GM23338 (cell line): ENCODE data around the gene PARG. TPM values are rescaled to one million over a fixed set of nuclear protein-coding genes. Genes with fewer than 3 reads are reported as not detected.
"Not testable (repeated sequence)": the region's sequence is repeated elsewhere in the genome, so short reads cannot be mapped to it uniquely, and the experiment has no call there.

Experiments used
- ATAC-seq: fragments of 200-7000 bp; cut with Tn5 transposase; 3 replicates; pipeline ENCODE4 v1.9.1; 2020
- DNase-seq: peaks from one replicate; pipeline ENCODE4 v3.0.0-alpha.2; 2015; ENCODE audit warnings: low spot score
- H2AFZ ChIP-seq: fragments of 200-600 bp; sonication (generic); 2 replicates; pipeline ENCODE4 v1.8.0; 2016; ENCODE audit warnings: antibody characterized with exemption, mild to moderate bottlenecking, moderate library complexity
- H3F3A ChIP-seq: fragments of 200-600 bp; sonication (generic); replicated peaks from 2 replicates; pipeline ENCODE4 v1.8.0; 2017; ENCODE audit warnings: antibody characterized with exemption, mixed run types, low read depth
- H3K27ac ChIP-seq: fragments of 200-600 bp; sonication (generic); 2 replicates; pipeline ENCODE4 v1.6.1; 2016; ENCODE audit warnings: low read depth
- H3K27me3 ChIP-seq: fragments of 200-600 bp; sonication (generic); 2 replicates; pipeline ENCODE4 v1.8.0; 2016; ENCODE audit warnings: mild to moderate bottlenecking, mixed run types, moderate library complexity; ENCODE audit not compliant: insufficient read depth
- H3K36me3 ChIP-seq: fragments of 200-600 bp; sonication (generic); 2 replicates; pipeline ENCODE4 v1.8.0; 2016; ENCODE audit warnings: mild to moderate bottlenecking; ENCODE audit not compliant: insufficient read depth
- H3K4me1 ChIP-seq: fragments of 200-600 bp; sonication (generic); 2 replicates; pipeline ENCODE4 v1.8.0; 2016; ENCODE audit warnings: mild to moderate bottlenecking, moderate library complexity; ENCODE audit not compliant: insufficient read depth
- H3K4me2 ChIP-seq: fragments of 200-600 bp; sonication (generic); 2 replicates; pipeline ENCODE4 v1.7.1; 2017; ENCODE audit warnings: mixed run types
- H3K4me3 ChIP-seq: fragments of 200-600 bp; sonication (generic); 2 replicates; pipeline ENCODE4 v1.6.1; 2016; ENCODE audit warnings: mixed run types
- H3K79me2 ChIP-seq: fragments of 200-600 bp; sonication (generic); replicated peaks from 2 replicates; pipeline ENCODE4 v1.8.0; 2017; ENCODE audit warnings: mild to moderate bottlenecking; ENCODE audit not compliant: insufficient read depth
- H3K9me2 ChIP-seq: fragments of 200-600 bp; sonication (generic); 2 replicates; pipeline ENCODE4 v1.8.0; 2017; ENCODE audit not compliant: insufficient read depth
- H4K20me1 ChIP-seq: fragments of 200-600 bp; sonication (generic); replicated peaks from 2 replicates; pipeline ENCODE4 v1.8.0; 2017; ENCODE audit warnings: mild to moderate bottlenecking; ENCODE audit not compliant: insufficient read depth
- H3K27ac Mint-ChIP-seq: 2 replicates; pipeline ENCODE4 v1.8.0; 2020; ENCODE audit warnings: inconsistent platforms, mild to moderate bottlenecking, moderate library complexity, mixed read lengths
- H3K27me3 Mint-ChIP-seq: 3 replicates; pipeline ENCODE4 v1.8.0; 2022; ENCODE audit warnings: low read depth, mild to moderate bottlenecking, moderate library complexity, mixed read lengths, inconsistent platforms; ENCODE audit not compliant: insufficient read depth, poor library complexity
- H3K36me3 Mint-ChIP-seq: 3 replicates; pipeline ENCODE4 v1.8.0; 2021; ENCODE audit warnings: low read depth, mild to moderate bottlenecking, inconsistent platforms, moderate library complexity, mixed read lengths
- H3K4me1 Mint-ChIP-seq: 3 replicates; pipeline ENCODE4 v1.8.0; 2020; ENCODE audit warnings: mild to moderate bottlenecking, inconsistent platforms, mixed read lengths
- H3K4me3 Mint-ChIP-seq: 3 replicates; pipeline ENCODE4 v1.8.0; 2021; ENCODE audit warnings: moderate library complexity, mild to moderate bottlenecking, inconsistent platforms, mixed read lengths
- H3K9me3 Mint-ChIP-seq: 3 replicates; pipeline ENCODE4 v1.8.0; 2020; ENCODE audit warnings: moderate library complexity, mild to moderate bottlenecking, inconsistent platforms, mixed read lengths
- CREB1 ChIP-seq: fragments of 250-450 bp; sonication (Bioruptor Pico); IDR thresholded peaks from 2 replicates; pipeline ENCODE4 v1.5.0; 2020; ENCODE audit warnings: low read depth, mild to moderate bottlenecking, moderate library complexity
- STAT1 ChIP-seq: IDR thresholded peaks from one replicate; pipeline ENCODE4 v1.6.1; 2016; ENCODE audit warnings: antibody characterized with exemption; ENCODE audit not compliant: unreplicated experiment
- ZNF331 ChIP-seq: fragments of 250-450 bp; sonication (Bioruptor Pico); IDR thresholded peaks from 2 replicates; pipeline ENCODE4 v1.5.0; 2020; ENCODE audit warnings: low read depth, mild to moderate bottlenecking, moderate library complexity
- polyA plus RNA-seq: library from polyadenylated mRNA; unstranded; fragments of >200 nt; fragmentation: Nextera tagmentation; extraction: Ambion mirVana; gene quantifications from 2 replicates; pipeline ENCODE4 v1.2.1, GENCODE V29; 2016
- total RNA-seq: library from RNA; depleted of rRNA; stranded (reverse); fragments of >200 nt; shearing (Covaris generic); gene quantifications from 2 replicates; pipeline ENCODE4 v1.2.3, GENCODE V29; 2014
- TF ChIP-seq, protein P1 (sequence below): IDR thresholded peaks from one replicate; pipeline ENCODE4 v1.6.1; 2018; ENCODE audit warnings: antibody characterized with exemption; ENCODE audit not compliant: unreplicated experiment
- TF ChIP-seq, protein P2 (sequence below): fragments of 250-450 bp; sonication (Bioruptor Pico); IDR thresholded peaks from 2 replicates; pipeline ENCODE4 v1.5.0; 2020; ENCODE audit warnings: mild to moderate bottlenecking, moderate library complexity

PARG gene
- total and polyA plus RNA-seq, 2 experiments from 2014 or later: 19.1 to 63.8 TPM

GRCh38 chr10:49858697-49859382 is 83.0 kb downstream of the PARG start:
- H3K79me2 ChIP-seq, H3K27ac ChIP-seq, H3K9me2 ChIP-seq, H3K27me3 Mint-ChIP-seq, H3K4me3 ChIP-seq, H2AFZ ChIP-seq, H3K36me3 Mint-ChIP-seq, H3K27me3 ChIP-seq, H3K9me3 Mint-ChIP-seq, H3K4me1 Mint-ChIP-seq, H3K4me1 ChIP-seq, H3K36me3 ChIP-seq, H3K4me3 Mint-ChIP-seq, H4K20me1 ChIP-seq, H3K4me2 ChIP-seq, DNase-seq, H3F3A ChIP-seq, ATAC-seq, H3K27ac Mint-ChIP-seq: not testable (repeated sequence)

- H4K20me1 ChIP-seq, H3K4me3 ChIP-seq, H3K4me3 Mint-ChIP-seq, H2AFZ ChIP-seq, H3K4me1 ChIP-seq, H3K79me2 ChIP-seq, H3K9me2 ChIP-seq, DNase-seq, ATAC-seq, H3K36me3 Mint-ChIP-seq, H3K4me1 Mint-ChIP-seq, H3K36me3 ChIP-seq, H3K9me3 Mint-ChIP-seq, H3K27me3 ChIP-seq, H3K27ac Mint-ChIP-seq, H3F3A ChIP-seq, H3K27me3 Mint-ChIP-seq, H3K27ac ChIP-seq, H3K4me2 ChIP-seq: not testable (repeated sequence)
These were observed 92.3 kb downstream of the PARG start for GRCh38 chr10:49849520-49849919.

DNA sequence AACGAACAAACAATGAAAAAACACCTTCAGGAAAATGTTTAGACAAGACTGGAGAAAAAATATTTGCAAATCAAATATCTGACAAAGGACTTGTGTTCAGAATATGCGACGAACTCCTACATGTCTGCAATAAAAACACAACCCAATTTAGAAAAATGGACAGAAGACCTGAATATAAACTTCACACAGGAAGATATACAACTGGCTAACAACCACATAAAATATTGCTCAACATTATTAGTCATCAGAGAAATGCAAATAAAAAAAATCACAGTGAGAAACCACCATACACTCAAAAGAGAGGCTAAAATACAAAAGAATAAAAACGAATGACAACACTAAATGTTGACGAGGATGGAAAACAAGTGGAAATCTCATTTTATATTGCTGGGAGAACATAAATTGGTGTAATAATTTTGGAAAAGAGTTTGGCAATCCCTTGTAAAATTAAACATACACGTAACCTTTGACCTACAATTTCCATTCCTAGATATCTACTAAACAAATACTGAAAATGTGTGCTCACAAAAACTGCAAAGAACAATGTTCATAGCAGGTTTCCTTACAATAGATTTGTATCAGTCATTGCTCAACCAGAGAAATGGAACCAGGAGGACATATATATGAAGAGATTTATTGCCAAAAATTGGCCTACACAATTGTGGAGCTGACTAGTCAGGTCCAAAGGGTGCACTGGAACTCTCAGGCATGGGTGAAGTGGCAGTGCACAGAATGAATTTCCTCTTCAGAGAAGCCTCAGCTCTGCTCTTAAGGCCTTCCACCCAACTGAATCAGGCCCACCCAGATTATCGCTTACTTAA is 96.8 kb downstream of the PARG start:
- no peak overlapping the region for H3K27ac Mint-ChIP-seq
- DNase-seq: no peak
- TF ChIP-seq STAT1 (no peak), ZNF331 (CRISPR knock-in tag) (no peak), CREB1 (CRISPR knock-in tag) (no peak)
- TF ChIP-seq, protein P1, sequence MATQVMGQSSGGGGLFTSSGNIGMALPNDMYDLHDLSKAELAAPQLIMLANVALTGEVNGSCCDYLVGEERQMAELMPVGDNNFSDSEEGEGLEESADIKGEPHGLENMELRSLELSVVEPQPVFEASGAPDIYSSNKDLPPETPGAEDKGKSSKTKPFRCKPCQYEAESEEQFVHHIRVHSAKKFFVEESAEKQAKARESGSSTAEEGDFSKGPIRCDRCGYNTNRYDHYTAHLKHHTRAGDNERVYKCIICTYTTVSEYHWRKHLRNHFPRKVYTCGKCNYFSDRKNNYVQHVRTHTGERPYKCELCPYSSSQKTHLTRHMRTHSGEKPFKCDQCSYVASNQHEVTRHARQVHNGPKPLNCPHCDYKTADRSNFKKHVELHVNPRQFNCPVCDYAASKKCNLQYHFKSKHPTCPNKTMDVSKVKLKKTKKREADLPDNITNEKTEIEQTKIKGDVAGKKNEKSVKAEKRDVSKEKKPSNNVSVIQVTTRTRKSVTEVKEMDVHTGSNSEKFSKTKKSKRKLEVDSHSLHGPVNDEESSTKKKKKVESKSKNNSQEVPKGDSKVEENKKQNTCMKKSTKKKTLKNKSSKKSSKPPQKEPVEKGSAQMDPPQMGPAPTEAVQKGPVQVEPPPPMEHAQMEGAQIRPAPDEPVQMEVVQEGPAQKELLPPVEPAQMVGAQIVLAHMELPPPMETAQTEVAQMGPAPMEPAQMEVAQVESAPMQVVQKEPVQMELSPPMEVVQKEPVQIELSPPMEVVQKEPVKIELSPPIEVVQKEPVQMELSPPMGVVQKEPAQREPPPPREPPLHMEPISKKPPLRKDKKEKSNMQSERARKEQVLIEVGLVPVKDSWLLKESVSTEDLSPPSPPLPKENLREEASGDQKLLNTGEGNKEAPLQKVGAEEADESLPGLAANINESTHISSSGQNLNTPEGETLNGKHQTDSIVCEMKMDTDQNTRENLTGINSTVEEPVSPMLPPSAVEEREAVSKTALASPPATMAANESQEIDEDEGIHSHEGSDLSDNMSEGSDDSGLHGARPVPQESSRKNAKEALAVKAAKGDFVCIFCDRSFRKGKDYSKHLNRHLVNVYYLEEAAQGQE: no peak
- TF ChIP-seq, protein P2, sequence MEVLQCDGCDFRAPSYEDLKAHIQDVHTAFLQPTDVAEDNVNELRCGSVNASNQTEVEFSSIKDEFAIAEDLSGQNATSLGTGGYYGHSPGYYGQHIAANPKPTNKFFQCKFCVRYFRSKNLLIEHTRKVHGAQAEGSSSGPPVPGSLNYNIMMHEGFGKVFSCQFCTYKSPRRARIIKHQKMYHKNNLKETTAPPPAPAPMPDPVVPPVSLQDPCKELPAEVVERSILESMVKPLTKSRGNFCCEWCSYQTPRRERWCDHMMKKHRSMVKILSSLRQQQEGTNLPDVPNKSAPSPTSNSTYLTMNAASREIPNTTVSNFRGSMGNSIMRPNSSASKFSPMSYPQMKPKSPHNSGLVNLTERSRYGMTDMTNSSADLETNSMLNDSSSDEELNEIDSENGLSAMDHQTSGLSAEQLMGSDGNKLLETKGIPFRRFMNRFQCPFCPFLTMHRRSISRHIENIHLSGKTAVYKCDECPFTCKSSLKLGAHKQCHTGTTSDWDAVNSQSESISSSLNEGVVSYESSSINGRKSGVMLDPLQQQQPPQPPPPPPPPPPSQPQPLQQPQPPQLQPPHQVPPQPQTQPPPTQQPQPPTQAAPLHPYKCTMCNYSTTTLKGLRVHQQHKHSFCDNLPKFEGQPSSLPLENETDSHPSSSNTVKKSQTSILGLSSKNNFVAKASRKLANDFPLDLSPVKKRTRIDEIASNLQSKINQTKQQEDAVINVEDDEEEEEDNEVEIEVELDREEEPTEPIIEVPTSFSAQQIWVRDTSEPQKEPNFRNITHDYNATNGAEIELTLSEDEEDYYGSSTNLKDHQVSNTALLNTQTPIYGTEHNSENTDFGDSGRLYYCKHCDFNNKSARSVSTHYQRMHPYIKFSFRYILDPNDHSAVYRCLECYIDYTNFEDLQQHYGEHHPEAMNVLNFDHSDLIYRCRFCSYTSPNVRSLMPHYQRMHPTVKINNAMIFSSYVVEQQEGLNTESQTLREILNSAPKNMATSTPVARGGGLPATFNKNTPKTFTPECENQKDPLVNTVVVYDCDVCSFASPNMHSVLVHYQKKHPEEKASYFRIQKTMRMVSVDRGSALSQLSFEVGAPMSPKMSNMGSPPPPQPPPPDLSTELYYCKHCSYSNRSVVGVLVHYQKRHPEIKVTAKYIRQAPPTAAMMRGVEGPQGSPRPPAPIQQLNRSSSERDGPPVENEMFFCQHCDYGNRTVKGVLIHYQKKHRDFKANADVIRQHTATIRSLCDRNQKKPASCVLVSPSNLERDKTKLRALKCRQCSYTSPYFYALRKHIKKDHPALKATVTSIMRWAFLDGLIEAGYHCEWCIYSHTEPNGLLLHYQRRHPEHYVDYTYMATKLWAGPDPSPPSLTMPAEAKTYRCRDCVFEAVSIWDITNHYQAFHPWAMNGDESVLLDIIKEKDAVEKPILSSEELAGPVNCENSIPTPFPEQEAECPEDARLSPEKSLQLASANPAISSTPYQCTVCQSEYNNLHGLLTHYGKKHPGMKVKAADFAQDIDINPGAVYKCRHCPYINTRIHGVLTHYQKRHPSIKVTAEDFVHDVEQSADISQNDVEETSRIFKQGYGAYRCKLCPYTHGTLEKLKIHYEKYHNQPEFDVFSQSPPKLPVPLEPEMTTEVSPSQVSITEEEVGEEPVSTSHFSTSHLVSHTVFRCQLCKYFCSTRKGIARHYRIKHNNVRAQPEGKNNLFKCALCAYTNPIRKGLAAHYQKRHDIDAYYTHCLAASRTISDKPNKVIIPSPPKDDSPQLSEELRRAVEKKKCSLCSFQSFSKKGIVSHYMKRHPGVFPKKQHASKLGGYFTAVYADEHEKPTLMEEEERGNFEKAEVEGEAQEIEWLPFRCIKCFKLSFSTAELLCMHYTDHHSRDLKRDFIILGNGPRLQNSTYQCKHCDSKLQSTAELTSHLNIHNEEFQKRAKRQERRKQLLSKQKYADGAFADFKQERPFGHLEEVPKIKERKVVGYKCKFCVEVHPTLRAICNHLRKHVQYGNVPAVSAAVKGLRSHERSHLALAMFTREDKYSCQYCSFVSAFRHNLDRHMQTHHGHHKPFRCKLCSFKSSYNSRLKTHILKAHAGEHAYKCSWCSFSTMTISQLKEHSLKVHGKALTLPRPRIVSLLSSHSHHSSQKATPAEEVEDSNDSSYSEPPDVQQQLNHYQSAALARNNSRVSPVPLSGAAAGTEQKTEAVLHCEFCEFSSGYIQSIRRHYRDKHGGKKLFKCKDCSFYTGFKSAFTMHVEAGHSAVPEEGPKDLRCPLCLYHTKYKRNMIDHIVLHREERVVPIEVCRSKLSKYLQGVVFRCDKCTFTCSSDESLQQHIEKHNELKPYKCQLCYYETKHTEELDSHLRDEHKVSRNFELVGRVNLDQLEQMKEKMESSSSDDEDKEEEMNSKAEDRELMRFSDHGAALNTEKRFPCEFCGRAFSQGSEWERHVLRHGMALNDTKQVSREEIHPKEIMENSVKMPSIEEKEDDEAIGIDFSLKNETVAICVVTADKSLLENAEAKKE: no peak

More for the DNA sequence above, 96.8 kb downstream of the PARG start:
- Mint-ChIP-seq H3K9me3 (no peaks in the 10 kb centered on the region), H3K4me1 (peaks cover 2% of the 10 kb centered on the region; the same call in 2 of the 3 replicates), H3K4me3 (no peak overlapping the region), H3K36me3 (peaks cover 39% of the 10 kb centered on the region), H3K27me3 (peaks cover 4% of the 10 kb centered on the region)
- Histone ChIP-seq H3K4me1 (peaks cover 9% of the 10 kb centered on the region), H3K79me2 (no peaks in the 10 kb centered on the region), H3K36me3 (no peaks in the 10 kb centered on the region; the same call in 1 of the 2 replicates), H3K9me2 (no peaks in the 10 kb centered on the region), H3K27me3 (no peaks in the 10 kb centered on the region), H2AFZ (no peak overlapping the region), H4K20me1 (no peaks in the 10 kb centered on the region), H3F3A (no peaks in the 10 kb centered on the region), H3K4me2 (no peak overlapping the region), H3K4me3 (no peak overlapping the region), H3K27ac (no peak overlapping the region)
- no peak for ATAC-seq
